ENCODE data around the gene TCEAL1. TPM values are rescaled to one million over a fixed set of nuclear protein-coding genes. Genes with fewer than 3 reads are reported as not detected.

The TCEAL1 gene
- total RNA-seq, 2 donors from 2014 or later: 78.1 to 94.0 TPM

DNA sequence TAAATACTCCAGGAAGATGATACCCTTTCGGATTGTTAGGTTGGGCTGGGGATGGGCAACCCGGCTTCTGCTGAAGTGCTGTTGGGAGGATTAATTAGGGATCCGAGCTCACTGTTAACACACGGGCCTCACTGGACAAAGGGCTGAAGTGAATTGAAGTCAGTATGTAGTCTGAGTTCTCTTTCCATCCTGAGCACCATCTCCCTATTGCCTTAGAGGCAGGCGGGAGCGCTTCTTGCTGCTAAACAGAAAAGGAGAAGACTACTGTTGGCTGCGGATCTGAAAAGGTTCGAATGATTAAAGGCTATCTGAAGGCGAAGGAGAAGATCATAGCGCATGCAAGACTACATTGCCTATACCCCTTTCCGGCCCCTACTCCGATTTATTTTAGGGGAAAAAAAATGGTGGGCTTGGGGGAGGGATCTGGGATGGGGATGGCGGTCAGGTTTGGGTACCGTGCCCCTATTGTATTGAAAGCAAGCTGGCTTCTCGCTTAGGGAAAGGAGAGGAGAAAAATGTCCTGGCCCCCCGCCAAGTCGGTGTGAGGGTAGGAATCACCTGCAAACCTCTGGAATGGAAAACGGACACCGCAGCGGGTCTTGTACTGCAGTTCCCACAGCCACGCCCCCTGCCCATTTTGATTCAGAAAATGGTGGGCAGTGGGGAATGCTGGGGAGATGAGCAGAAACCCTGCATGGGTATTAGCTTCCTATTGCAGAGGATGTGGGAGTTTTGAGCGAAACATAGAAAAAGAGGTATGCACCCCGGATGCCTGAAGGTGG is 35.4 kb downstream of the TCEAL1 start:
- intact Hi-C loops (cut with DNase I): no loop called here

DNA sequence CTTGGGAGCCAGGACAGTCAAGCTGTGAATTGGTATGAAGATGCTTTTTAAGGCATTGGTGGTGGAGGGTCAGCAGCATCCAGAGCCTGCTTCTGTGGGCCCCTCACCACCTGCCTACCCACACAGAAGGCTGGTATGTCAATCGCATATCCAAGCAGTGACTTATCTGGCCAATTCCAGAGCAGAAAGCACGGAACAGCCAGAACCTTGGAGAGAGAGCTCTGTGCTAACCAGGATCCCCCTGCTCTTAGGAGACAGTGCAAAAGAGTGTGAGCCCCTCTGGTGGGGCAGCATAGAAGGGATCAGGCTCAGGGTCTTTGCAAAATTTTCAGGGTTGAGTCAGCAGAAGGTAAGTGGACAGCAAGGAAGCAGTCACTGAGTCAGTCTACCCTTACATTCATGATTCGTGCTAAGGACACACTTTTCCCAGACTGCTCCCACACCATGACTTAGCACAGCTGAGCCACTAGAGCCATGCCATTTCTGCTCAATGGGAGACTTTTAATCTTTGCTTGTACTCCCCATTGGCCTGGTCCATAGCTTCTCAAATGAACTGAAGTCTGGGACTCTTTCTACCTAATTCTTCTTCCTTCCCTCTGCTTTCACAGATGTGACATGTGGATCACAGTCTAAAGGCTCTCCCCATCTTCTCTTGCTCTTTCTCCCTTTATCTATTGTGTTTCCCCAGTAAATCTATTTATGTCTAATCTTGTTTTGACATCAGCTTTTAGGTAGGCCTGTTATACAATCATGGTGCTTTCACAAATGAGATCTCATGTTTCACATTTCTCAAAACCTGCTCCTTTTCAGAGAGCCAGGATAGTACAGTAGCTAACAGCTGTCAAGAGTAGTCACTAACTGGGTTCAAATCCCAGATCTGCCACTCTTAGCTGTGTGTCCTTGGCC is 37.7 kb downstream of the TCEAL1 start:
- TF ChIP-seq, protein P1, sequence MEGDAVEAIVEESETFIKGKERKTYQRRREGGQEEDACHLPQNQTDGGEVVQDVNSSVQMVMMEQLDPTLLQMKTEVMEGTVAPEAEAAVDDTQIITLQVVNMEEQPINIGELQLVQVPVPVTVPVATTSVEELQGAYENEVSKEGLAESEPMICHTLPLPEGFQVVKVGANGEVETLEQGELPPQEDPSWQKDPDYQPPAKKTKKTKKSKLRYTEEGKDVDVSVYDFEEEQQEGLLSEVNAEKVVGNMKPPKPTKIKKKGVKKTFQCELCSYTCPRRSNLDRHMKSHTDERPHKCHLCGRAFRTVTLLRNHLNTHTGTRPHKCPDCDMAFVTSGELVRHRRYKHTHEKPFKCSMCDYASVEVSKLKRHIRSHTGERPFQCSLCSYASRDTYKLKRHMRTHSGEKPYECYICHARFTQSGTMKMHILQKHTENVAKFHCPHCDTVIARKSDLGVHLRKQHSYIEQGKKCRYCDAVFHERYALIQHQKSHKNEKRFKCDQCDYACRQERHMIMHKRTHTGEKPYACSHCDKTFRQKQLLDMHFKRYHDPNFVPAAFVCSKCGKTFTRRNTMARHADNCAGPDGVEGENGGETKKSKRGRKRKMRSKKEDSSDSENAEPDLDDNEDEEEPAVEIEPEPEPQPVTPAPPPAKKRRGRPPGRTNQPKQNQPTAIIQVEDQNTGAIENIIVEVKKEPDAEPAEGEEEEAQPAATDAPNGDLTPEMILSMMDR (IDR thresholded peaks at IDR 0.05): no peak
- Histone ChIP-seq H3K4me3 (no peak overlapping the region), H3K9me3 (no peaks in the 10 kb centered on the region), H3K27ac (no peak overlapping the region), H3K4me1 (replicated peaks) (no peaks in the 10 kb centered on the region), H3K36me3 (no peaks in the 10 kb centered on the region), H3K27me3 (replicated peaks; ENCODE audit: insufficient read depth) (no peaks in the 10 kb centered on the region)
- intact Hi-C loops (cut with DNase I): no loop called here
- DNase-seq (ENCODE audit: low spot score): no peak
- 100% methylated on average over 3 of the region's 3 CpGs for WGBS

More for the DNA sequence above, 35.4 kb downstream of the TCEAL1 start:
- no peaks in the 10 kb centered on the region for H3K36me3 ChIP-seq
- H3K27ac ChIP-seq: no peak overlapping the region
- TF ChIP-seq POLR2A (IDR thresholded peaks at IDR 0.05): no peak
- TF ChIP-seq POLR2AphosphoS5 (IDR thresholded peaks at IDR 0.05): no peak
- TF ChIP-seq, protein P1 (IDR thresholded peaks at IDR 0.05): no peak
- H3K4me3 ChIP-seq: no peak overlapping the region
- DNase-seq (ENCODE audit: low spot score): no peak
- H3K4me1 ChIP-seq (replicated peaks): no peaks in the 10 kb centered on the region
- 24% methylated on average over 23 of the region's 23 CpGs for WGBS
- H3K27me3 ChIP-seq (replicated peaks; ENCODE audit: insufficient read depth): no peaks in the 10 kb centered on the region
- H3K9me3 ChIP-seq: no peaks in the 10 kb centered on the region

- DNase-seq (ENCODE audit: low spot score): no peak
- TF ChIP-seq POLR2AphosphoS5 (IDR thresholded peaks at IDR 0.05) (no peak), POLR2A (IDR thresholded peaks at IDR 0.05) (no peak)
- TF ChIP-seq, protein P1 (IDR thresholded peaks at IDR 0.05): no peak
- intact Hi-C loops (cut with DNase I): no loop called here
Measured at GRCh38 chrX:103669745-103670144, 41.0 kb downstream of the TCEAL1 start.

DNA sequence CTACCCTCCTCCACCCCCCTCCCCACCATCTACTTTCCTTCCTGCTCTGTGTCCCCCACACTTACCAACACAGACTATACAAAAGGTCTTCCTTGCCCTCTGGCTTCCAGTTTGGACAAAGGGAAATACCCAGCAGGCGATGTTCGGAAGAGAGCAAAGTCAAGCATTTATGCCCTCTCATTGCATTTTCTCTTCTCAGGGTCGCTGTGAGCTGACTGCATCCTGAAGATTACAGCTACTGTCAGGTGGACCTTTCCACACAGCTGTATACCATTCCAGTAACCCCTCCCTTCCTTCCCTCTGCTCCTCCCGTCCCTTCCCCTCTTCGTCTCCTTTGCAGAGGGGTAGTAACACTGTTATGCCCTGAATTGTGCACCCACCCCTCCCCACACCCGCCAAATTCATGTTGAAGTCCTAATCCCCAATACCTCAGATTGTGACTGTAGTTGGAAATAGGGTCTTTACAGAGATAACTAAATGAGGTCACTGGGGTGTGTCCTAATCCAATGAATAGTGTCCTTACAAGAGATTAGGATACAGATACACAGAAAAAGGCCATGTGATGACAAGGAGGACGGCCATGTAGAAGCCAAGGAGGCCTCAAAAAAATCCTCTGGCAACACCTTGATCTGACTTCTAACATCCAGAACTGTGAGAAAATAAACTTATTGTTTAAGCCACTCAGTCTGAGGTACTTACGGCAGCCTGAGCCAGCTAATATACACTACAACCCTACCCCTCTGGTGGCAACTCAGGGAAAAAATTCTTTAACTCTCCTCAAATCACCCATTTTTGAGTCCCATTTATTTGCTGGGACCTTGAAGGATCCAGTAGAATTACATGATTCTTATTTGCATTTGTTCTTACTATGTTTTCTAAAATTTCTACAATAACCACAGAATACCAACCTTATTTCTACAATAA is 46.0 kb downstream of the TCEAL1 start:
- Histone ChIP-seq H3K9me3 (no peaks in the 10 kb centered on the region), H3K27ac (no peak overlapping the region), H3K27me3 (replicated peaks; ENCODE audit: insufficient read depth) (no peaks in the 10 kb centered on the region), H3K36me3 (no peaks in the 10 kb centered on the region), H3K4me1 (replicated peaks) (no peaks in the 10 kb centered on the region), H3K4me3 (no peak overlapping the region)
- 84% methylated on average over 8 of the region's 8 CpGs for WGBS
- no peak for DNase-seq (ENCODE audit: low spot score)
- TF ChIP-seq, protein P1 (IDR thresholded peaks at IDR 0.05): no peak
- TF ChIP-seq POLR2A (IDR thresholded peaks at IDR 0.05) (no peak), POLR2AphosphoS5 (IDR thresholded peaks at IDR 0.05) (no peak)
- intact Hi-C loops (cut with DNase I): no loop called here

More at GRCh38 chrX:103669745-103670144, 41.0 kb downstream of the TCEAL1 start:
- Histone ChIP-seq H3K4me1 (replicated peaks) (no peaks in the 10 kb centered on the region), H3K36me3 (no peaks in the 10 kb centered on the region), H3K9me3 (no peaks in the 10 kb centered on the region), H3K27ac (no peak overlapping the region), H3K27me3 (replicated peaks; ENCODE audit: insufficient read depth) (no peaks in the 10 kb centered on the region), H3K4me3 (no peak overlapping the region)
- WGBS: 81% methylated on average over 1 of the region's 1 CpG
